Hematopoietic multipotent progenitor cell treated with erythropoietin and hydrocortisone succinate and interleukin-3 and kit ligand, for 15 days (in vitro differentiated cells): ENCODE data around the gene TMEM117.
"Not testable (repeated sequence)": the region's sequence is repeated elsewhere in the genome, so short reads cannot be mapped to it uniquely, and the experiment has no call there.

ENCODE experiments used
- DNase-seq: peaks from one replicate; pipeline ENCODE4 v3.0.0-alpha.2; 2015; ENCODE audit warnings: low spot score

The TMEM117 gene

GRCh38 chr12:44025499-44025898 is 189.6 kb downstream of the TMEM117 start:
- DNase-seq = no peak

- DNase-seq = no peak
Observed at GRCh38 chr12:44026046-44026445, 190.2 kb downstream of the TMEM117 start.

- DNase-seq = not testable (repeated sequence)
Observed at GRCh38 chr12:44026926-44027325, 191.0 kb downstream of the TMEM117 start.

GRCh38 chr12:44029194-44029593 is 193.3 kb downstream of the TMEM117 start:
- no peak for DNase-seq

- DNase-seq = no peak
Observed at GRCh38 chr12:44031472-44032185, 195.7 kb downstream of the TMEM117 start.

GRCh38 chr12:44034906-44035305 is 199.0 kb downstream of the TMEM117 start:
- no peak for DNase-seq

- no peak for DNase-seq
Observed at GRCh38 chr12:44036875-44037443, 201.1 kb downstream of the TMEM117 start.

- DNase-seq = no peak
Observed at GRCh38 chr12:44038411-44038810, 202.5 kb downstream of the TMEM117 start.

GRCh38 chr12:44044491-44044890 is 208.6 kb downstream of the TMEM117 start:
- DNase-seq = not testable (repeated sequence)

GRCh38 chr12:44046732-44047417 is 211.0 kb downstream of the TMEM117 start:
- no peak for DNase-seq

GRCh38 chr12:44052554-44052953 is 216.7 kb downstream of the TMEM117 start:
- no peak for DNase-seq

- no peak for DNase-seq
Observed at GRCh38 chr12:44053549-44054127, 217.8 kb downstream of the TMEM117 start.

GRCh38 chr12:44054281-44054680 is 218.4 kb downstream of the TMEM117 start:
- DNase-seq = no peak

GRCh38 chr12:44058366-44058765 is 222.5 kb downstream of the TMEM117 start:
- no peak for DNase-seq

GRCh38 chr12:44059476-44059875 is 223.6 kb downstream of the TMEM117 start:
- DNase-seq = no peak

- no peak for DNase-seq
Observed at GRCh38 chr12:44063671-44064070, 227.8 kb downstream of the TMEM117 start.

GRCh38 chr12:44076871-44077270 is 241.0 kb downstream of the TMEM117 start:
- no peak for DNase-seq

GRCh38 chr12:44077294-44077693 is 241.4 kb downstream of the TMEM117 start:
- no peak for DNase-seq

GRCh38 chr12:44078273-44078672 is 242.4 kb downstream of the TMEM117 start:
- no peak for DNase-seq

- no peak for DNase-seq
Observed at GRCh38 chr12:44088647-44089046, 252.8 kb downstream of the TMEM117 start.

- DNase-seq = no peak
Observed at GRCh38 chr12:44091948-44092606, 256.2 kb downstream of the TMEM117 start.

- no peak for DNase-seq
Observed at GRCh38 chr12:44098786-44099185, 262.9 kb downstream of the TMEM117 start.
